GM23338 (cell line): Measurements from ENCODE around the gene GTF2H4. TPM values are rescaled to one million over a fixed set of nuclear protein-coding genes. Genes with fewer than 3 reads are reported as not detected.

Experiments
- ATAC-seq: fragments of 200-7000 bp; cut with Tn5 transposase; 3 replicates; pipeline ENCODE4 v1.9.1; 2020
- DNase-seq: peaks from one replicate; pipeline ENCODE4 v3.0.0-alpha.2; 2015; ENCODE audit warnings: low spot score
- H2AFZ ChIP-seq: fragments of 200-600 bp; sonication (generic); 2 replicates; pipeline ENCODE4 v1.8.0; 2016; ENCODE audit warnings: antibody characterized with exemption, mild to moderate bottlenecking, moderate library complexity
- H3F3A ChIP-seq: fragments of 200-600 bp; sonication (generic); replicated peaks from 2 replicates; pipeline ENCODE4 v1.8.0; 2017; ENCODE audit warnings: antibody characterized with exemption, mixed run types, low read depth
- H3K27ac ChIP-seq: fragments of 200-600 bp; sonication (generic); 2 replicates; pipeline ENCODE4 v1.6.1; 2016; ENCODE audit warnings: low read depth
- H3K27me3 ChIP-seq: fragments of 200-600 bp; sonication (generic); 2 replicates; pipeline ENCODE4 v1.8.0; 2016; ENCODE audit warnings: mild to moderate bottlenecking, mixed run types, moderate library complexity; ENCODE audit not compliant: insufficient read depth
- H3K36me3 ChIP-seq: fragments of 200-600 bp; sonication (generic); 2 replicates; pipeline ENCODE4 v1.8.0; 2016; ENCODE audit warnings: mild to moderate bottlenecking; ENCODE audit not compliant: insufficient read depth
- H3K4me1 ChIP-seq: fragments of 200-600 bp; sonication (generic); 2 replicates; pipeline ENCODE4 v1.8.0; 2016; ENCODE audit warnings: mild to moderate bottlenecking, moderate library complexity; ENCODE audit not compliant: insufficient read depth
- H3K4me2 ChIP-seq: fragments of 200-600 bp; sonication (generic); 2 replicates; pipeline ENCODE4 v1.7.1; 2017; ENCODE audit warnings: mixed run types
- H3K4me3 ChIP-seq: fragments of 200-600 bp; sonication (generic); 2 replicates; pipeline ENCODE4 v1.6.1; 2016; ENCODE audit warnings: mixed run types
- H3K79me2 ChIP-seq: fragments of 200-600 bp; sonication (generic); replicated peaks from 2 replicates; pipeline ENCODE4 v1.8.0; 2017; ENCODE audit warnings: mild to moderate bottlenecking; ENCODE audit not compliant: insufficient read depth
- H3K9me2 ChIP-seq: fragments of 200-600 bp; sonication (generic); 2 replicates; pipeline ENCODE4 v1.8.0; 2017; ENCODE audit not compliant: insufficient read depth
- H4K20me1 ChIP-seq: fragments of 200-600 bp; sonication (generic); replicated peaks from 2 replicates; pipeline ENCODE4 v1.8.0; 2017; ENCODE audit warnings: mild to moderate bottlenecking; ENCODE audit not compliant: insufficient read depth
- H3K27ac Mint-ChIP-seq: 2 replicates; pipeline ENCODE4 v1.8.0; 2020; ENCODE audit warnings: inconsistent platforms, mild to moderate bottlenecking, moderate library complexity, mixed read lengths
- H3K27me3 Mint-ChIP-seq: 3 replicates; pipeline ENCODE4 v1.8.0; 2022; ENCODE audit warnings: low read depth, mild to moderate bottlenecking, moderate library complexity, mixed read lengths, inconsistent platforms; ENCODE audit not compliant: insufficient read depth, poor library complexity
- H3K36me3 Mint-ChIP-seq: 3 replicates; pipeline ENCODE4 v1.8.0; 2021; ENCODE audit warnings: low read depth, mild to moderate bottlenecking, inconsistent platforms, moderate library complexity, mixed read lengths
- H3K4me1 Mint-ChIP-seq: 3 replicates; pipeline ENCODE4 v1.8.0; 2020; ENCODE audit warnings: mild to moderate bottlenecking, inconsistent platforms, mixed read lengths
- H3K4me3 Mint-ChIP-seq: 3 replicates; pipeline ENCODE4 v1.8.0; 2021; ENCODE audit warnings: moderate library complexity, mild to moderate bottlenecking, inconsistent platforms, mixed read lengths
- H3K9me3 Mint-ChIP-seq: 3 replicates; pipeline ENCODE4 v1.8.0; 2020; ENCODE audit warnings: moderate library complexity, mild to moderate bottlenecking, inconsistent platforms, mixed read lengths
- CTCF ChIP-seq, 2 experiments: fragments of 200-600 bp in 1 of 2; sonication (generic) in 1 of 2; conservative IDR thresholded peaks; 2 replicates each; pipeline versions ENCODE4 v1.5.1 to v1.6.1; 2016 to 2017; ENCODE audit warnings: antibody characterized with exemption in 2 of 2, low read depth in 2 of 2, mild to moderate bottlenecking in 2 of 2, moderate library complexity in 1 of 2
- ZNF462 ChIP-seq: fragments of 250-450 bp; sonication (Bioruptor Pico); IDR thresholded peaks from 2 replicates; pipeline ENCODE4 v1.5.0; 2020; ENCODE audit warnings: mild to moderate bottlenecking, moderate library complexity
- polyA plus RNA-seq: library from polyadenylated mRNA; unstranded; fragments of >200 nt; fragmentation: Nextera tagmentation; extraction: Ambion mirVana; gene quantifications from 2 replicates; pipeline ENCODE4 v1.2.1, GENCODE V29; 2016
- total RNA-seq: library from RNA; depleted of rRNA; stranded (reverse); fragments of >200 nt; shearing (Covaris generic); gene quantifications from 2 replicates; pipeline ENCODE4 v1.2.3, GENCODE V29; 2014

The GTF2H4 gene
- total and polyA plus RNA-seq, 2 experiments from 2014 or later: 14.8 to 32.6 TPM

- no peak for TF ChIP-seq ZNF462 (CRISPR knock-in tag)
Measured at GRCh38 chr6:30902709-30903108, 5.3 kb upstream of the GTF2H4 start (continued).

- Histone ChIP-seq H3K27me3 (no peaks in the 10 kb centered on the region), H4K20me1 (0 out of 2 replicates have a peak, but pooled peaks cover 4% of the 10 kb centered on the region), H3K4me2 (no peak overlapping the region), H3K4me3 (no peak overlapping the region), H3K36me3 (peaks cover 3% of the 10 kb centered on the region; the same call in 1 of the 2 replicates), H3K27ac (no peak overlapping the region), H2AFZ (no peak overlapping the region), H3K79me2 (peaks cover 2% of the 10 kb centered on the region; the same call in 1 of the 2 replicates), H3K4me1 (no peaks in the 10 kb centered on the region), H3F3A (0 out of 2 replicates have a peak, but pooled peaks cover 4% of the 10 kb centered on the region), H3K9me2 (no peaks in the 10 kb centered on the region)
- Mint-ChIP-seq H3K27me3 (peaks cover 8% of the 10 kb centered on the region), H3K27ac (no peak overlapping the region), H3K9me3 (no peaks in the 10 kb centered on the region), H3K4me3 (no peak overlapping the region), H3K36me3 (peaks cover 20% of the 10 kb centered on the region), H3K4me1 (peaks cover 6% of the 10 kb centered on the region; the same call in 2 of the 3 replicates)
- DNase-seq: no peak
- ATAC-seq: no peak
- TF ChIP-seq CTCF (conservative IDR thresholded peaks at IDR 0.05; ENCODE audit: low read depth in 2 of 2) (no peak), ZNF462 (CRISPR knock-in tag) (no peak)
Measured at GRCh38 chr6:30903236-30903635, 4.8 kb upstream of the GTF2H4 start.
